ENCODE measurements around the gene TIMP2.
"Not testable (repeated sequence)": the region's sequence is repeated elsewhere in the genome, so short reads cannot be mapped to it uniquely, and the experiment has no call there.

TIMP2 gene, protein sequence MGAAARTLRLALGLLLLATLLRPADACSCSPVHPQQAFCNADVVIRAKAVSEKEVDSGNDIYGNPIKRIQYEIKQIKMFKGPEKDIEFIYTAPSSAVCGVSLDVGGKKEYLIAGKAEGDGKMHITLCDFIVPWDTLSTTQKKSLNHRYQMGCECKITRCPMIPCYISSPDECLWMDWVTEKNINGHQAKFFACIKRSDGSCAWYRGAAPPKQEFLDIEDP

DNA sequence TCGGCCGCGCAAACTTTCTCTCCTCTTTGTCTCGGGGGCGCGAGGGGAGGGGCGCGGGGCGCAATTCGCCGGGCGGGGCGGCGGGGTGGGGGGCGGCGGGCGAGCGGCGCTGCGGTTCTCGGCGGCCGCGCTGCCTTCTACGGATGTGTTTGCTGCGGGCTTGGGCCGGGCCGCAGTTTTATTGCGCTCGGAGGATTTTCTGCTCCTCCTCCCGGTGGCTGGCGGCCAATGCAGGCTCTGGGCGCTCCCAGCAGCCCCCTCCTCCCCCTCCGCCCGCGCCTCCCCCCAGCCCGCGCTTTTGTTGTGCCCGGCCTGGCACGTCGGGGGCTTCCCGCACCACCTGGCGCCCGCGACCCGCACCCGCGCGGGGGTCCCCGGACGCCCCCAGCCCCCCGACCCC lies at the start of gene TIMP2:
TSS of gene TIMP2 (minus strand) at position 154 of the 400 bp plus-strand sequence. CDS start 299 bp downstream, outside the sequence.
- peak; percentile 83 for DNase-seq

DNA sequence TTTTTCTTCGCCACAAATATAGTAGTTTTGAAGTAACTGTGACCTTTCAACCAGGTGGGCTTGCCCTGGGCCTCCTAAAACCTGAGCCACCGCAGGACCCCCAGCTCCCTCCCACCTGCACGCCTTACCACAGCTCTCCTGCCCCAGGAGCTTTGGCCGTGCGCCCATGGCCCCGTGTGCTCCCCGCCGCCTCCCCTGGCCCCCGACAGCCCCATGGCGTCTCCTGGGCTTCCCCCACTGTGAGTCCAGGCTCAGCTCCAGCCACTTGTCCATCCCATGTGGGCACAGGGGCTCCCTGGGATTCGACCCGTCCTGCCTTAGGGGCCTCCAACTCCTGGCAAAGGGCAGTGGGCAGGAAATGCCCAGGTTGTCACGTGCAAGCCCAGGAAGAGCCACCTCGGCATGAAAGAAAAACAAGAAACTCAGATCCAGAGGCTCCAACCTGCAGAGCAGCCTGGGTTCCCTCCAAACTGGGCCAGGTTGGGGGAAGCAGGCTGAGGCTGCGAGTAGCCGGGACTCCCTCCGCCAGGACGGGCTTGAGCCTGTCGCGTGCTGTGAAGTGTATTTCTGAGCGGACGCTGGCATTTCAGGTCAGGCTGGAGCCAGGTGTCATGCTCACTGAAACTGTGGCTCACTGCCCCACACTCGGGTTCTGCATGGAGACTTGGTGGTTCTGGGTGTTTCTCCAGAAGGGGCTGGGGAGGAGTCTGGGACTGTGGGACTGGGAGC lies 48.8 kb upstream of the TIMP2 start:
- no peak for DNase-seq

DNA sequence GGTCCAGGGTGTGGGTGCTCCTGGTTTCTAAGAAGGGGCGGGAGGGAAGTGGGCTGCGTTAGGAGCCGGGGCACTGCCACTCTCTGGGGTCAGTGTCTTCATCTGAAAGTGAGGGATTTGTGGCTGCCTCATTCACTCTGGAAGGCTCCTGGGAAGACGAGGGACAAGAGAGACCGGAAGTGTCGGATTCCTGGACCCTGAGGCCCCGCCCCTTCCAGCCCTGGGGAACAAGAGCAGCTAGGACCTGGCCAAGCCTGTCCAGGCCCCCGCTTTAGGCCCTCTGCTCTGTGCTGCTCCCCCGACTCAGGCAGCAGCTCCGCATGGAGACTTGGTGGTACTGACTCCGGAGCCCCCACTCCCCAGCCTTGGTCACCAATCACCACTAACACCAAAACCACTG lies 48.0 kb upstream of the TIMP2 start:
- DNase-seq = no peak

DNA sequence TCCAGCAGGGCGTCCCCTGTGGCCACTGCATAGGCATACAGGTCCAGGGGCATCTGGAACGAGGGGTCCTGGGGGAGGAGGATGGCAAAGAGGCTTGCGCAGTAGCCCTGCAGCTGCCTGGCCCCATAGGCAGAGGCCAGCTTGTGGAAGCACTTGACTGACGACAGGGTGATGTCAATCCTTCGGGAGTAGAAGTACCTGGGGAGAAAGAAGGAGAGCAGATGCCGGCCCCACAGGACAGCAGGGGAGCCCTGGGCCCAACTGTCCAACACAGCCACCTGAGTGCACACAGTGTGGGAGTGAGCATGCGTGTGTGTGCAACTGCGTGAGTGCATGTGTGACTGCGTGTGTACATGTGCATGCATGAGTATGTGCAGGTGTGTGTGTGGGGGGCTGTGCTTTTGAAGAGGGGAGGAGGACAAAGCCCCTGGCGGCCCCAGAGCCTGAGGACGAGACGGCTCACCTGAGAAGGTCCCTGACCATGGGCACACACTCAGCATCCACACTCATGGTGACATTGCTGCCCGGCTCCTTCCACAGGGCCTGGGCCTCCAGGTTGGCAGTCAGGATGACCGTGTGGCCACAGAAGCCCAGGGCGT lies 47.4 kb upstream of the TIMP2 start:
- no peak for DNase-seq

DNA sequence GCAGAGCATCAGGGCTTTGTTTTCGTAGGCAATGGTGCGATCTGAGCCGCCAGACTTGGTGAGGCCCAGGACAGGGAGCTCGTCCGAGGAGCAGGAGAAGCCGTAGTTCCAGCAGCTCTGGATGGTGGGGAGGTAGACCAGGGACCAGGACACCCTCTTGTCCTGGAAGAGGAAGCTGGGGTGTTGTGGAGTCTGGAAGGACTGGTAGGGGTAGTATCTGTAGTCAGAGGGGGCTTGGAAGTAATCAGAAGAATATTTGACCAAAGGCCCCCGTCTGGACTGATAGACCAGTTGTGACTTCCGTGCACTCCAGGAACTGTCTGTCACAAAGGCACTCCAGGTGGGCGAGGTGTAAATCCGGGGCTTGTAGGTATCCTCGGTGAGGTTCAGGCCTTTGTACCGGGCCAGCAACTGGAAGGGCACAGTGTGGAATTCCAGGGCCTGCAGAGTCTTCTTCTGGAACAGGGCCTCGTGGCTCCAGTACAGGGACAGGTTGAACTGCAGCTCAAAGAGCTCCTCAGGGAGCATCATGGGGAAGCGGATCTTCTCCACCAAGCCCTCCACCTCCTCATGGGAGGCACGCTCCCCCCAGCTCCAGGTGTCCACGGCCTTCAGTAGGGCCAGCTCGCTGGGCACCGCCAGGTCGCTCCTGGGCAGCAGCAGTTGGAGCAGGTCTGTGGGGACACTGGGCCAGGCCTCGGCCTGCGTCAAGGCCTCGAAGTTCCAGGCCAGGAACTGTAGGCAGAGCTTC lies 46.7 kb upstream of the TIMP2 start:
- DNase-seq = no peak

DNA sequence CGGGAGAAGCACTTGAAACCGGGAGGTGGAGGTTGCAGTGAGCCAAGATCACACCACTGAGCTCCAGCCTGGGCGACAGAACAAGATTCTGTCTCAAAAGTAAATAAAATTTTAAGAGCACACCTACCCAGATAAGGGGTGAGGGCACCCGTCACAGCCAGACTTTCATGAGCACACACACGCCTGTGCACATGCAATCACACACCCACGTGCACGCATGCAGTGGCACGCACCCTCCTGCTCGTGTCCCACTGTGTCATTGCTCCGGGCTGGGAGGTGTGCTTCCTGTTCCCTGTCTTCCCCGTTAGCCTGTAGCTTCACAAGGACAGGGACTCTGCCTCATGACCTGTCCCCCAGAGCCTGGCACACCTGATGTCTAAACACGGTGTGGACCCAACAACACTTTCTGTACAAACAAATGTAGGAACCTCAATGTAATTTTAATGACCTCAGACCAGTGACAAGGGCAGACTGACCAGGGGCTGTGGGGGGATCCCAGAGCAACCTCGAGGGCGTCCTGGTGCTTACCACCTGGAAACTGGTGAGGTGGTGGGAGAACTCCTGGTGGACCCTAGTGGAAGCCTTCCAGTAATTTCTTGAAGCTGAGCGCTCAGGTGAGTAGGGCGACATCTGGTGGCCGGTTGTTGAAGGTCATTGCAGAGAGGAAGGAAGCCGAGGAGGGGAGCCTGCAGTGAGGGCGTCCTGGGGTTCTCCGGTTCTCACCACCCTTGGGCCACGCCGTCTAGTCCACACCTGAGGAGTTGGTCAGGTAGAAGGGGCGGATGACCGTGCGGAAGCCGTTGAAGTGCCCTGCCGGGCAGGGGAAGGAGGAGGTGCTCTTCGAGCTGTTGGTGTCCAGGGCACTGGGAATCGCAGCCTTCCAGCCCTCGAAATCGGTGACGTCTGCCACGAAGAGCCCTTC lies 45.9 kb upstream of the TIMP2 start:
- peak; percentile 92 for DNase-seq

DNA sequence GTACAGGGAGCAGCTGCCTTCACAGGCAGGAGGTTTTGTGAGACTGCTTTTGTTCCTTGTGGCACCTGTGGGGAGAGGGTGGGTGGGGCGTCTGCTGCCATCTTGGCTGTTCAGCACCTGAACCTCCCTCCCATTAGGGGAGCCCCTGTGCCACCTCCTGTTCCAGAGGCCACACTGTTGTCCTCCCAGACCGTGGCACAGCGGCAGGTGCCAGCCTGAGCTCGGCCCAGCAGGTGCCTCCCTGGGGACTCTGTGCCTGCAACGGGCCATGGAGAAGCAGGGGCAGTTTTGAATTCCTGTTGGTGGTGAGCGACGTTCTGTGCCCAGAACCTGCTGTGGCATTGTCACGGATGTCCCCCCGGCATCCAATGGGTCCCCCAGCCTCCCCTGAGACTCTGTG lies 44.7 kb upstream of the TIMP2 start:
- no peak for DNase-seq

DNA sequence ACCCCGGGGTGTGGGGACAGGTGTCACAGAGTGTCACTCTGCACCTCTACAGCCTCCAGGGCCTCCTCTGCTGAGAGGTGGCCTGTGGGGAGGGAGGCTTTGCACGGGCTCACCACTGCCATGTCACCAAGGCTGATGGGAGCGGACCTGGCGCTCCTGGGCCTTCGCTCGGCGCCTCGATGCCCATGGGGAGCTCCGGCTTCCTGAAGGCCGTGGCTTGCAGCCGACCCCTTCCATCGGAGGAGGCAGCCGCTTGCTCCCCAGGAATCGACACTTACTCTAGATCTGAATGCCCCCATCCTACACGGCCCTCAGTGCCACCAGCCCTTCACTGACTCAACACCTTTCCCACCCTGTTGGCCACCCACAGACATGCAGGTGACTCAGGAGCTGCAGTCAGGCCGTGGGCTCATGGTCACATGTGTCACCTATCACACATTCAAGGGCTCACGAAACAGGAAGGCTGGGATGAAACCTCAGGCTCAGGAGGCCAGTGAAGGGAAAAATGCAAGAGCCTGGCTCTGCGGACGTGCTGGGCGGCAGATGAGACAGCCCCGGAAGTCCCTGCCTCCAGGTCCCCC lies 42.7 kb upstream of the TIMP2 start:
- DNase-seq = no peak

DNA sequence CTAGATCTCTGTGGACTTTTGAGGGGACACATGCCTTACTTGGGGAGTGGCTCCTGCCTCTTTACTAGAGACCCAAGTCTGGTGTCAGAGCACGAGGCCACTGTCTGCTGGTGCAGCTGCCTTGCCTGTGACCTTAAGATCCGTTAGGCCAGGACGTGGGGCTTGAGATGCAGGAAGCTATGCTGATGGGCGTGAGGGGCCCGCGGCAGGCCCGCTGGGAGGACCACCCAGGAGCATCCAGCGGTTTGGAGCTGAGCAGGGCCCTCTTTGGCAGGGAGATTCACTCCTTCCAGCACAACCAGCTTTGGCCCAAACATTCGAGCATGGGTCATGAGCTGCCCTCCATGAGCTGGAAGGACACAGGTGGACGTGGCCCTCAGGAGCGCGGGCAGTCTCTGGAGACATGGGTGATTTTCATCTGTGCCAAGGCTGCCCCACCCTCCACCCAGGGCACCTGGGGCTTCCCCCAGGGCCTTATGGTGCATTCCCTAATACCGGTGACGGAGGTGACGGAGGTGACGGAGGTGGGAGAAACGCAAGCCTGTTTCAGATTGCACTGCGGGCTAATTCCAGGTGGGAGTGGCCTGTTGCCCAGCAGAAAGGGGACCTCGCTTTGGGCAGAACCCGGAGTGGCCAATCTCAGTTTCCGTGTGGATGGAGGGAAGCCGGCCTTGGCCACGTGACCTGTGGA lies 41.9 kb upstream of the TIMP2 start:
- DNase-seq = no peak

DNA sequence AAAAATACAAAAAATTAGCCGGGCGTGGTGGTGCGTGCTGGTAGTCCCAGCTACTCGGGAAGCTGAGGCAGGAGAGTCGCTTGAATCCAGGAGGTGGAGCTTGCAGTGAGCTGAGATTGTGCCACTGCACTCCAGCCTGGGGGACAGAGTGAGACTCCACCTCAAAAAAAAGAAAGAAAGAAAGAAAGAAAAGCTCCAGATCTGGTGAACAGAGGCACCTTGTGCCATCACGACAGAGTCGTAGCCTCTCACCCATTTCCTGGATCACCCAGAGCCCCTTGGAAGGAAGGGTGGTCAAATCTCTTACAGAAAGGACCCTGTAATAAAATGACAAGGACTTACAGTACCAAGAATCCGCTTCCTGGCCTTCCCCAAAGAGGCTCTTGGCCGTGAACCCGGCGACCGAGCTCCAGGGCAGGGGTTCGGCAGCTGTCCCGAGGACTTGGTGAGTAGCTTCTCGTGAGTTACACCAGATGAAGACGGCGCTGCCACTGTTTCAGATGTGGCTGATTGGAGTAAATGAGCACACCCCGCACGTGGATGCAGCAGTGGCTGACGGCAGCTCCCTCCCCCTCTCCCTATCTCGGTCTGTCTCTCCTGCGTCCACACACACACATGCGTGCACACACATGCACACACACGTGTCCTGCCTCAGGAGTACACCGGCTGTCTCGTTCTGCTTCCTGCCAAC lies 41.1 kb upstream of the TIMP2 start:
- no peak for DNase-seq

DNA sequence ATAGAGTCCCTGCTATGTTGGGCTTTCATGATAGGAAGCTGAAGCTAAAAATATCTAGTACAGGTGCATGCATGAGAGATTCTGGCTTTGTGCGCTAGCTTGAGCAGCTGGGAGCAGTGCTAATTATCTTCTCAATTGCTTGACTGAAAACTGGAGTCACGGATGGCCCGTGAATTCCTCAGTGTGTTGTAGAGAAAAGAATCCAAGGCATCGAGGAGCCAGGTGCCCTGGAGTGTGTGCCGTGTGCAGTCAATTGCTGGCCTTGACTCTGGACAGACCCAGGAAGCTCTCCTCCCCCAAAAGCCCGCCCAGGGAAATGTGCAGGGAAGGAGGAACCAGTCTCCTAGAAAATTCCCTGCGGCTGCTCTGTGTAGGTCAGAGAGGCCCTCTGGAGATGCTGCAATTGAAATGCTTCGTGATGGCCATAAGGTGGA lies 40.3 kb upstream of the TIMP2 start:
- DNase-seq = no peak

DNA sequence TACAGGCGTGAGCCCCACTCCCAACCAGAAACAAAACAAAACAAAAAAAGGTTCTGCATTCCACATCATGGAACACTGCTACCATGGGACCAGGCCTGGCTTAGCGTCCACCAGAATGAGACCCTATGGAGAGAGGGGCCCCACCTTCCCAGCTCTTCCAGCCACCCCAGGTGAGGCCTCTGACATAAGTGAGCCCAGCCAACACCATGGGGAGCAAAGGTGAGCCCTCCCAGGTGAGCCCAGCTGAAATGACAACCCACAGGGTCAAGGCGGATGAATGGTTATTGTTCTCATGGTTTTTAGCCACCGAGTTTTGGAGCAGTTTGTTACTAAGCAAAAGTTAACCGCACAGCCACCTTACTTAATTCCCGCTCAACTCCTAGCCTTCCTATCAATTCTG lies 38.2 kb upstream of the TIMP2 start:
- DNase-seq = no peak

DNA sequence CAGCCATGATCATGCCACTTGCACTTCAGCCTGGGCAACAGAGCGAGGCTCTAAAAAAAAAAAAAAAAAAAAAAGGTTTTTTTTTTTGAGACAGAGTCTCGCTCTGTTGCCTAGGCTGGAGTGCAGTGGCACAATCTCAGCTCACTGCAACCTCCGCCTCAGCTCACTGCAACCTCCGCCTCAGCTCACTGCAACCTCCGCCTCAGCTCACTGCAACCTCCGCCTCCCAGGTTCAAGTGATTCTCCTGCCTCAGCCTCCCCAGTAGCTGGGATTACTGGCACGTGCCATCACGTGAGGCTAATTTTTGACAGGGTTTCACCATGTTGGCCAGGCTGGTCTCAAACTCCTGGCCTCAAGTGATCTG lies 37.8 kb upstream of the TIMP2 start:
- DNase-seq = not testable (repeated sequence)

DNA sequence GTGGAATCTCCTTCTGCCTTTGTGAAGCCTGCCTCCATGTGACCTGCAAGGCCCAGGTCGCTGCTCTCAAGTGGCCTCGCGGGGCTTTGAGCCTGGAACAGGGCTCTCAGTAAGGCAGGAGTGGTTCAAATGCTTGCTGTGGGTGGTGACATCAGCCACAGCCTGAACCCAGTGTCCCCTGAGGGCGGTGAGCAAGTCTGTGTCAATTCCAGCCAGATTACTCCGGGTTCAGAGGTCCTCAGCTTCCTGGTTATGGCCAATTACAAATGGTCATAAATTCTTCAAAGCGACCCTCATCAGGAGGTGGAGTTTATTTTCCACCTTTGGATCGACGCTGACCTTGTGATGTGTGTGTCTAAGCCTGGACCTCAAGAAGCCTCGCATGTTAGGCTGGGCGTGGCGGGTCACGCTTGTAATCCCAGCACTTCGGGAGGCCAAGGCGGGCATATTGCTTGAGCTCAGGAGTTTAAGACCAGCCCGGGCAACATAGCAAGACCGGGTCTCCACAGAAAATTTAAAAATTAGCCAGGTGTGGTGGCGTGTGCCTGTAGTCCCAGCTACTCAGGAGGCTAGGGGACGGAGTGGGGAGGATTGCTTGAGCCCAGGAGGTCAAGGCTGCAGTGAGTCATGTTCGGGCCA lies 37.3 kb upstream of the TIMP2 start:
- no peak for DNase-seq

DNA sequence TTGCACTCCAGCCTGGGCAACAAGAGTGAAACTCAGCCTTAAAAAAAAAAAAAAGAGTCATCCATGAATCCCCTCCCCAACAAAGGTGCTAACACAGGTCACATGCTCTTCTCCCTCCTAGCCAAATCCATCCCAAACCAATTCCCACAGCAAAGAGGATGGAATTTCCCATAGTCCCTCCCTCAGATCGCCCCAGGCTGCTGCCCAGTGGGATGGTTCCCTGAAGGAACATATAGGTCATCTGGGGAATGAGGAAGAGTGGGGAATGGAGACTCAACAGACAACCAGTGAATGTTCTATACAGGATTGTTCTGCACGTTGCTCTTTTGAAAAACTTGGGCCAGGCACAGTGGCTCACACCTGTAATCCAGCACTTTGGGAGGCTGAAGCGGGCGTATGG lies 36.4 kb upstream of the TIMP2 start:
- no peak for DNase-seq

DNA sequence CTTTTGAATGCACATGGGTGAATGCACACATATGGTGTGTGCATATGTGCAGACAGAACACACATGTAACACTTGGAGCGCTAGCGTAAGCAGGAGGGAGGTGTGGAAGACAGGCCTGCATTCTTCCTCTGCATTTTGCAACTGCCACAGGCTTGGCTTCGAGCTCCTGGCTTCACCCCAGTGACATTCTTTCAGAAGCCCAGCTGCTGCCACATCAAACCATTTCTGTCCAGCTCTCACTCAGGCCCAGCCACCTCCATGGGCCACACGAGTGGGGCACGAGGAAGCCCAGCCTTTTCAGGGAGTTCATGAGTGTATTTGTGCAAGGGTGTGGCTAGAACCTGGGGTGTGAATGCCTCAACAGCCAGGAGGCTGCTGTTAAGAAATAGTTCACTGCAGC lies 35.7 kb upstream of the TIMP2 start:
- no peak for DNase-seq

DNA sequence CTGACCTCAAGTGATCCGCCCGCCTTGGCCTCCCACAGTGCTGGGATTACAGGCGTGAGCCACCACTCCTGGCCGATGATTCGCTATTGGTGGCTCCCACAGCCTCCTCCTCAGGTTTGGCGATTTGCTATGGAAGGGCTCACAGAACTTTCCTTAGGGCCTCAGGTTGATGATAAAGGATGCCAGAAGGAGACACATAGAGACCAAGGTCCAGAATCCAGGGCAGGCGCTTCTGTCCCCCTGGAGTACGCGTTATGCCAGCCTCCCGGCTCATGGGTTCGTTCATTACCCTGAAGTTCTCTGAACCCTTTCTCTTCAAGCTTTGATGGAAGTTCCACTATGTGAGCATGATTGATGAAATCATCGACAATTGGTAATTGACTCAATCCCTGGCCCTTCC lies 34.6 kb upstream of the TIMP2 start:
- DNase-seq = no peak

DNA sequence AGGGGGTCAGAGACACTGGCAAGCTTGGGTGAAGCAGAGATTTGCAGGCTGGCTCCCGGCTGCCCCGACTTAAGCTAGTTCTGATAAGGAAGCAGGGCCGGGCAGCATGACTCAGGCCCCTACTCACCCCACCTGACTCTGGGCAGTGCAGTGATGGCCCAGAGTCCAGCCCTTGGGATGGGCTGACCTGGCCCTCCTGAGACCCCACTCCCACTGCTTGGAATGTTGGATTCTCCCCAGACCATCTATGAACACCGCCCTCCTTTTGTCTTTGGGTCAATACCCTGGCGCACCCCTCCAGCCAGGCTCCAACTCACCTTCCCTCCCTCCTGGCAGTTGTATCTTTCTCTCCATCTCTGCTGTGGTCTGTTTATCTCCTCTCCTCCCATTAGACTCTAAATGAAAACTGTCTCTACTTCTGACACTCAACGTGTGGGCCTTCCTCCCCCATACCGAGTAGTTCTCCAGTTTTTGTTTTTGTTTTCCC lies 33.5 kb upstream of the TIMP2 start:
- DNase-seq = no peak

DNA sequence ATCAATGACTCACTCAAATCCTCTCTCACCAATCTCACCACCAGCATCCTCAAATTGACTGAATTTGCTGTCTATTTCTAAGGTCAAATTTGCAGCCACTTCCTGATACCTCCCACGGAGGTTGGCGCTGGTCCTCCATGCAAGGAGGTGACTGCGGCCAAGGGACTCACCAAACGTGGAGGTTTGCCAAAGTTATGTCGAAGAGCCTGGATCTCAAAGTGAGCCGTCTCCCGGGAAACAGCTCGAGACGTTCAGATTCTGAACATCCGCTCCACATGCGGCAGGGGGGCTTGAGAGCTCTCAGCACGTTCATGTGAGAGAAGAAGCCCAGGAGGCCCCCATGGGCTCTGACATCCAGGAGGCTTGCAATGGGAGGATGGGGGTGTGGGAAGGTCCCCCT lies 31.9 kb upstream of the TIMP2 start:
- no peak for DNase-seq

DNA sequence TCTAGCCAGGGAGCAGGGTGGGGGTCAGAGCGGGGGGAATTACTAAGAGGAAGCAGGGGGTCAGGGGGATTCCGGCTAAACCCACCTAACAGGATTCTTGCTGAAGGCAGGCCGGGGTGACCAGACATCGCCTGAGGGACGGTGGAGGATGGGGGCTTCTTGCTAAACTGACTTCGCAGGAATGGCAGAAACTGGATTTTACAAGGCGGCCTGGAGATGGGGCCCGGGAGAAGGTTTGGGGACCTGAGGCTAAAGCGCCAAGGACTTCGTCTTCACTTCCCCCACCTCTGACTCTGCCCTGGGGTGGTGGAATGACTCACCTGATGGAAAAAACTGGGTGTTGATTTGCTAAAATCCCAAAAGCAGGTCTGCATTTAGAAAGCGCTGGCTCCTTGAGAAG lies 31.1 kb upstream of the TIMP2 start:
- no peak for DNase-seq

All from activated effector memory CD4-positive, alpha-beta T cell treated with anti-CD3 and anti-CD28 coated beads, Interleukin-2, amount 50 U/mL, for 16 hours (primary cell).